HG03108 (cell line): ENCODE data around the gene FCHO2.

Experiments
- ATAC-seq: cut with Tn5 transposase; IDR thresholded peaks from one replicate; pipeline ENCODE4 v1.9.1; 2021; ENCODE audit warnings: moderate library complexity; ENCODE audit not compliant: unreplicated experiment

Gene FCHO2

GRCh38 chr5:73111536-73111935 is 155.7 kb downstream of the FCHO2 start:
- no peak for ATAC-seq

GRCh38 chr5:73112359-73112758 is 156.5 kb downstream of the FCHO2 start:
- no peak for ATAC-seq

GRCh38 chr5:73114044-73114688 is 158.3 kb downstream of the FCHO2 start:
- ATAC-seq: no peak

GRCh38 chr5:73115399-73116051 is 159.7 kb downstream of the FCHO2 start:
- ATAC-seq: no peak

GRCh38 chr5:73116506-73116905 is 160.7 kb downstream of the FCHO2 start:
- no peak for ATAC-seq

GRCh38 chr5:73117088-73117740 is 161.4 kb downstream of the FCHO2 start:
- ATAC-seq: no peak

- ATAC-seq: no peak
These were observed 162.6 kb downstream of the FCHO2 start for GRCh38 chr5:73118391-73118973.

GRCh38 chr5:73119451-73120157 is 163.8 kb downstream of the FCHO2 start:
- ATAC-seq: no peak

- no peak for ATAC-seq
These were observed 164.6 kb downstream of the FCHO2 start, which contains the start of gene TMEM171 for GRCh38 chr5:73120222-73121118. Gene TMEM171 (plus strand): TSS chr5:73120575. CDS start chr5:73123374, 2,799 bp downstream.

- no peak for ATAC-seq
These were observed 165.2 kb downstream of the FCHO2 start for GRCh38 chr5:73121119-73121463.

- ATAC-seq: no peak
These were observed 167.3 kb downstream of the FCHO2 start for GRCh38 chr5:73122875-73123810.

GRCh38 chr5:73125289-73125688 is 169.4 kb downstream of the FCHO2 start:
- ATAC-seq: no peak

- no peak for ATAC-seq
These were observed 170.5 kb downstream of the FCHO2 start for GRCh38 chr5:73126381-73126780.

GRCh38 chr5:73126957-73127356 is 171.1 kb downstream of the FCHO2 start:
- no peak for ATAC-seq

GRCh38 chr5:73129143-73129542 is 173.3 kb downstream of the FCHO2 start:
- ATAC-seq: no peak

- ATAC-seq: no peak
These were observed 175.0 kb downstream of the FCHO2 start for GRCh38 chr5:73130811-73131210.

GRCh38 chr5:73131711-73132425 is 176.0 kb downstream of the FCHO2 start:
- no peak for ATAC-seq

- ATAC-seq: no peak
These were observed 176.9 kb downstream of the FCHO2 start for GRCh38 chr5:73132759-73133158.

GRCh38 chr5:73135021-73135420 is 179.2 kb downstream of the FCHO2 start:
- ATAC-seq: no peak
